HG03460 (cell line): ENCODE data around the gene FBXO8.

Experiments
- ATAC-seq: cut with Tn5 transposase; IDR thresholded peaks from one replicate; pipeline ENCODE4 v1.9.1; 2021; ENCODE audit not compliant: unreplicated experiment

FBXO8 gene

GRCh38 chr4:174210952-174211490 lies 72.4 kb downstream of the FBXO8 start:
- ATAC-seq, result no peak

- no peak for ATAC-seq
These were observed 73.1 kb downstream of the FBXO8 start for GRCh38 chr4:174210354-174210753.

GRCh38 chr4:174209341-174209740 lies 74.1 kb downstream of the FBXO8 start:
- ATAC-seq, result no peak

- ATAC-seq, result no peak
These were observed 76.1 kb downstream of the FBXO8 start for GRCh38 chr4:174207367-174207766.

- no peak for ATAC-seq
These were observed 79.2 kb downstream of the FBXO8 start for GRCh38 chr4:174204164-174204831.

GRCh38 chr4:174201871-174202270 lies 81.6 kb downstream of the FBXO8 start:
- no peak for ATAC-seq

GRCh38 chr4:174199735-174200134 lies 83.7 kb downstream of the FBXO8 start:
- ATAC-seq, result no peak

GRCh38 chr4:174198828-174199227 lies 84.6 kb downstream of the FBXO8 start:
- no peak for ATAC-seq

- no peak for ATAC-seq
These were observed 85.1 kb downstream of the FBXO8 start for GRCh38 chr4:174198396-174198795.

GRCh38 chr4:174193438-174194374 lies 89.8 kb downstream of the FBXO8 start:
- ATAC-seq, result no peak

GRCh38 chr4:174192943-174193342 lies 90.5 kb downstream of the FBXO8 start:
- no peak for ATAC-seq

GRCh38 chr4:174190832-174191500 lies 92.5 kb downstream of the FBXO8 start:
- ATAC-seq, result no peak

GRCh38 chr4:174189392-174190015 lies 94.0 kb downstream of the FBXO8 start:
- no peak for ATAC-seq
